ENCODE data around the gene RHBDL3.

The RHBDL3 gene

DNA sequence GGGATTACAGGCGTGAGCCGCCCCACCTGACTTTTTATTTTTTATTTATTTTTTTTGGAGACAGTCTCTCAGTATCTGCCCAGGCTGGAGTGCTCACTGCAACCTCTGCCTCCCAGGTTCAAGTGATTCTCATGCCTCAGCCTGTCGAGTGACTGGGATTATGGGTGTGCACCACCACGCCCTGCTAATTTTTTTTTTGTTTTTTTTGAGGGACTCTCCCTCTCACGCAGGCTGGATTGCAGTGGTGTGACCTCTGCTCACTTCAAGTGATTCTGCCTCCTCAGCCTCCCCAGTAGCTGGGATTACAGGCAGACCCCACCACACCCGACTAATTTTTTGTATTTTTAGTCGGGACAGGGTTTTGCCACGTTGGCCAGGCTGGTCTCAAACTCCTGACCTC is 92.0 kb downstream of the RHBDL3 start:
- DNase-seq, result no peak

- DNase-seq, result no peak
Observed at GRCh38 chr17:32361270-32361669, 95.6 kb downstream of the RHBDL3 start.

GRCh38 chr17:32370426-32370825 is 104.8 kb downstream of the RHBDL3 start:
- DNase-seq, result no peak

Data from C1 segment of cervical spinal cord (tissue), 14 donors.